PC-9 (cell line): ENCODE data around the gene EFHD1.

Source experiments
- CTCF ChIP-seq: fragments of 200-600 bp; sonication (generic); conservative IDR thresholded peaks from 2 replicates; pipeline ENCODE4 v1.6.1; 2017; ENCODE audit warnings: mixed run types, antibody characterized with exemption, mild to moderate bottlenecking, moderate library complexity
- EZH2 ChIP-seq: fragments of 200-600 bp; sonication (generic); IDR thresholded peaks from 2 replicates; pipeline ENCODE4 v1.8.0; 2017; ENCODE audit warnings: antibody characterized with exemption, low read depth

- TF ChIP-seq CTCF (peak; percentile 50; the same call in 1 of the 2 replicates), EZH2 (no peak)
These were observed 40.5 kb upstream of the EFHD1 start for GRCh38 chr2:232592772-232593395.
